CD4-positive, alpha-beta T cell treated with Interleukin-10 for 1 hour (primary cell): Measurements from ENCODE around the gene PLPPR3.
"Not testable (repeated sequence)": the region's sequence is repeated elsewhere in the genome, so short reads cannot be mapped to it uniquely, and the experiment has no call there.

Source experiments
- DNase-seq: peaks from one replicate; pipeline ENCODE4 v3.0.0-alpha.2; 2020

The PLPPR3 gene

DNA sequence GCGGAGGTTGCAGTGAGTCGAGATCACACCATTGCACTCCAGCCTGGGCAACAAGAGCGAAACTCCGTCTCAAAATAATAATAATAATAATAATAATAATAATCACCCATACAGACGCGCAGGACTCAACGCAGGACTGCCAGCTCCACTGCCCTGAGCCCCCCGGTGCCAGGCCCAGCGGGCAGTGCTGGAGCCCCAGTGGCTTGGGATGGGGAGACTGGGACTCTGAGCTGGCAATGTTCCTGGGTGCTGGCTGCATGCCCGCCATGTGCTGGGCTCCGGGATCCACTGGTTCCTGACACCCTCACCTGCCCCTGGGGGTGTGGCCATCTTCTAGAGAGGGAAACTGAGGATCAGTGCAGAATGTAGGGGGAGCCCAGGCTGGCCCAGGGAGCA, 5.6 kb upstream of the PLPPR3 start:
- DNase-seq = no peak

DNA sequence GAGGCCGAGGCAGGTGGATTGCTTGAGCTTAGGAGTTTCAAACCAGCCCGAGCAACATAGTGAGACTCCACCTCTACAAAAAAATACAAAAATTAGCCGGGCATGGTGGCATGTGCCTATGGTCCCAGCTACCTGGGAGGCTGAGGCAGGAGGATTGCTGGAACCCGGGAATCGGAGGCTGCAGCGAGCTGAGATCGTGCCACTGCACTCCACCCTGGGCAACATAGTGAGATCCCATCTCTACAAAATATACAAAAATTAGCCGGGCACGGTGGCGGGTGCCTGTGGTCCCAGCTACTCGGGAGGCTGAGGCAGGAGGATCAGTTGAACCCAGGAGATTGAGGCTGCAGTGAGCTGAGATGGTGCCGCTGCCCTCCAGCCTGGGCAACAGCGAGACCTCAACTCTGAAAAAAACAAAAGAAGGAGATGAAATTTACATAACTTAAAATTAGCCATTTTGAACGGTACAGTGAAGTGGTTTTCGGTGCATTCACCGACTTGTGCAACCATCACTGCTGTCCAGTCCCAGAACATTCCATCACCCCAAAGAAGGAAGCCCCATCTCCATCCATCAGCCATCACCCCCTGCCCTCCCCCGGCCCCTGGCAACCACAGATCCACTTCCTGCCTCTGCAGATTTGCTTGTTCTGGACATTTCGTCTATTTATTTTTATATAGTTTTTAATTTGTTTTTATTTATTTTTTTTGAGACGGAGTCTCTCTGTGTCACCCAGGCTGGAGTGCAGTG, 4.3 kb upstream of the PLPPR3 start:
- no peak for DNase-seq

DNA sequence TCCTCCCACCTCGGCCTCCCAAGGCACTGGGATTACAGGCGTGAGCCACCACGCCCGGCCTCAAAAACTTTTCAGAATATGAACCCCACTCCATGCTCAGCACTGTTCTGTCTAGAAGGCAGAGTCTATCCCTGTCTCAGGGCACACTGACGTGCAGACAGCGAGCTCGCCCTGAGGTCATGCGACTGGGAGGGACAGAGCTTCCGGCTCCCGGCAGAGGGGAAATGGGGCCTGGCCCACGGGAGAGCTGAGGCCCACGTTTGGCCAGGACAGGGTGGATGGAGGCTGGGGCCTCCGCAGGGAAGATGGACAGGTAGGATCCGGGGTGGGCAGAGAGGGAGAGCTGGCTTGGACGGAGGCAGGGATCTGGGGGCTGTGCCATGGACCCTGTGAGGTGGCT, 3.1 kb upstream of the PLPPR3 start:
- DNase-seq = no peak

DNA sequence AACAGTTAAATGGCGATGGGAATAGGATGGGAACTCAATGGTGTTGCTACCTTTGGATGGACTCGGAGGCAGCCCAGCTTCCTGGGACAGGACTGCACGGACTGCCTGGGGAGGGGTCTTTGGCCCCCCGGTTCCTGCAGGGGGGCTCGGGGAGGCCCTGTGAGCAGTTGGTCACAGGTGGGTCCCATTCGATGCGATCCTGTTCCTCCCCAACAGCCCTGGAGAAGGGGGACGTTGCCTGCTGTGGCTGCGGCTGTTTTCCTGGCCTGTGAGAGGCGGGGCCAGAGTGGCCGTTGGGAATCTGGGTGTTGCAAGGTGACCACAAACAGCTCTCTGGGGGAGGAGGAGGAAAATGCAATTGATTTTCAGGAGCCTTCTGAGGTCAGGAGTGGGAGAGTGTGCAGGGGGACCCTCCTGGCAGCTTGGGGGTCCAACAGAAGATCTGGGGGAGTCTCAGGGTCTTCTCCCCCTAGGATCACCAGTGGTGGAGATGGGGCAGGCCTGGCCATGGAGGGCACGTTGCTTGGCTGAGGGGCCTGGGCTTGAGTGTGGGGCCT, 1.9 kb upstream of the PLPPR3 start:
- no peak for DNase-seq

DNA sequence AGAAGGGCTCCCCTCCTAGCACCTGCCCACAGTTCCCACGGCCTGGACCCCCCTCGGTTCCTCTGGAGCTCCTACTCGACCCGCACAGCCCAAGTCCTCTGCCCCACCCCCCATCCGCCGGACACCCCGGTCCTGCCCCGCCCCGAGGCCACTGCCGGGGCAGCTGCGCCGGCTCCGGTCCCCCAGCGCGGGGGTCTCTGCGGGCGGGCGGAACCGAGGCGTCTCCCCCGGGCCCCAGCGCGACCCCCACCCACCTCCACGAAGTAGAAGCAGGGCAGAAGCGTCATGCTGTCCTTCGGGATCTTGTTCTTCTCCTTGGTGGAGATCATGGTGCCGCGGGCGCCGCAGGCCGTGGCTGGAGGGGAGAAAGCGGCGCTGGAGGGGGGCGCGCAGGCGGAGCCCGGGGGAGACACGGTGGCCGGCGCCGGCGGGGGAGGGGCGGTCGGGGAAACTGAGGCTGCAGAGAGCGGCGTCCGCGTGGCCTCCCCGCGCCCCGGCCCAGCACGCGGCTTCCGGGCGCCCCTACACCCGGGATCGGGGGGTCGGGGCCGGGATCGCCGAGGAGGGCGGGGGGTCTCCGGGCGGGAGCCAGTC, 427 bp downstream of the PLPPR3 start:
- DNase-seq = no peak

DNA sequence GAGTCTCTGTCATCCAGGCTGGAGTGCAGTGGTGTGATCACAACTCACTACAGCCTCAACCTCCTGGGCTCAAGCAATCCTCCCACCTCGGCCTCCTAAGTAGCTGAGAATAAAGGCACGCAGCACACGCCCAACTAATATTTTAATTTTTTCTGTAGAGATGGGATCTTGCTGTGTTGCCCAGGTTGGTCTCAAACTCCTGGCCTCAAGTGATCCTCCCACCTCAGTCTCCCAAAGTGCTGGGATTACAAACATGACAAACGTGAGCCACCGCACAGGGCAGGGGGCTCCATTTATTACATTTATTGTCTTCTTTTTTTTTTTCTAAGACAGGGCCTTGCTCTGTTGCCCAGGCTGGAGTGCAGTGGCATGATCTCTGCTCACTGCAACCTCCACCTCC, 1.5 kb downstream of the PLPPR3 start:
- not testable (repeated sequence) for DNase-seq

DNA sequence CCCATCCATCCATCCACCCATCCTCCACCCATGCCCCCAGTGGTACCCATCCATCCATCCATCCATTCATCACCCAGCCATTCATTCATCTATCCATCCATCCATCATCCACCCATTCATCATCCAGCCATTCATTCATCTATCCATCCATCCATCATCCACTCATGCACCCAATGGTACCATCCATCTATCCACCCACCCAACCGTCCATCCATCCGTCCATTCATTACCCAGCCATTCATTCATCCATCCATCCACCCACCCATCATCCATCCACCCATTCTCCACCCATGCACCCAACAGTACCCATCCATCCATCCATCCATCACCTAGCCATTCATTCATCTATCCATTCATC, 5.3 kb downstream of the PLPPR3 start:
- no peak for DNase-seq

DNA sequence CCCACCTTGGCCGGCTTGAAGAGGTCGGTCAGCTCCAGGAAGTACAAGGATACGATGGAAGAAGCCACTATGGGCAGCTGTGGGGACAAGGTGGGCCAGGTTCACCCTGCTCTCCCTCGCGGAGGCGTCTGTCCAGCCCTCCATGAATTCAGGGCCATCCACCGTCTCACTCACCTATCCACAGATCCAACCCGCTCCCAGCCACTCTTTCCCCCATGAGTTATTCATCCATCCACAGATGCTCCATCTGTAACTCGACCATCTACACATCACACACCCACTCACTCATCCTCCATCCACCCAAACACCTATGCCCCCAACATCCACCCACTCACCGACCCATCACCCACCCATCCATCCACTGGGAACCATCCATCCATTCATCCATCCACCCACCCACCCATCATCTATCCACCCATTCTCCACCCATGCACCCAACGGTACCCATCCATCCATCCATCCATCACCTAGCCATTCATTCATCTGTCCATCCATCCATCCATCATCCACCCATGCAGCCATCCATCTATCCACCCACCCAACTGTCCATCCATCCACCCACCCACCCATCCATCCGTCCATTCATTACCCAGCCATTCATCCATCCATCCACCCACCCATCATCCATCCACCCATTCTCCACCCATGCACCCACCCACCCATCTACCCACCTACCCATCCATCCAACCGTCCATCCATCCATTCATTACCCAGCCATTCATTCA, 5.8 kb downstream of the PLPPR3 start:
- no peak for DNase-seq

DNA sequence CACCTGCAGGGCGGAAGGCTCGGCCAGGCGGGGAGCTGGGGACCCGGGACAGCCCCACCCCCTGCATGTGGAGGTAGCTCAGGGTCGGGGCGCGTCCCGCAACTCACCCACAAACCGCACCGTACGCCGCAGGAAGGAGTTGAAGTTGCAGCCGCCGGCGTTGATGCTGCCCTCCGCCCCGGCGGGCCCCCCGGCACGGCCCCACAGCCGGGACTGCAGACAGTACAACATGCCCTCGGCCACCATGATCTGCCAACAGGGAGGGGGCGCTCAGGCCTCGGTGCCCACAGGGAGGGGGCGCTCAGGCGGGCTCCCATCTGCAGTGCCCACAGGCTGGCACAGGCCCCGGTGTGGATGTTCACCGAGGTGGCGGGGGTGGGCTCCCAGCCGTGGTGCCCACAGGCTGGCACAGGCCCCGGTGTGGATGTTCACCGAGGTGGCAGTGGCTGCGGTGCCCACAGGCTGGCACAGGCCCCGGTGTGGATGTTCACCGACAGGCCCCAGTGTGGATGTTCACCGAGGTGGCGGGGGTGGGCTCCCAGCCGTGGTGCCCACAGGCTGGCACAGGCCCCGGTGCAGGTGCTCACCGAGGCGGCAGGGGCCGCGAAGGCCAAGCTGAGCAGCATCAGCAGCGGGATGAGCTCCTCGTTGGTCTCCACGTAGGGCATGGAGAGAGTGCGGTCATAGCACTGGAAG, 6.5 kb downstream of the PLPPR3 start:
- no peak for DNase-seq

DNA sequence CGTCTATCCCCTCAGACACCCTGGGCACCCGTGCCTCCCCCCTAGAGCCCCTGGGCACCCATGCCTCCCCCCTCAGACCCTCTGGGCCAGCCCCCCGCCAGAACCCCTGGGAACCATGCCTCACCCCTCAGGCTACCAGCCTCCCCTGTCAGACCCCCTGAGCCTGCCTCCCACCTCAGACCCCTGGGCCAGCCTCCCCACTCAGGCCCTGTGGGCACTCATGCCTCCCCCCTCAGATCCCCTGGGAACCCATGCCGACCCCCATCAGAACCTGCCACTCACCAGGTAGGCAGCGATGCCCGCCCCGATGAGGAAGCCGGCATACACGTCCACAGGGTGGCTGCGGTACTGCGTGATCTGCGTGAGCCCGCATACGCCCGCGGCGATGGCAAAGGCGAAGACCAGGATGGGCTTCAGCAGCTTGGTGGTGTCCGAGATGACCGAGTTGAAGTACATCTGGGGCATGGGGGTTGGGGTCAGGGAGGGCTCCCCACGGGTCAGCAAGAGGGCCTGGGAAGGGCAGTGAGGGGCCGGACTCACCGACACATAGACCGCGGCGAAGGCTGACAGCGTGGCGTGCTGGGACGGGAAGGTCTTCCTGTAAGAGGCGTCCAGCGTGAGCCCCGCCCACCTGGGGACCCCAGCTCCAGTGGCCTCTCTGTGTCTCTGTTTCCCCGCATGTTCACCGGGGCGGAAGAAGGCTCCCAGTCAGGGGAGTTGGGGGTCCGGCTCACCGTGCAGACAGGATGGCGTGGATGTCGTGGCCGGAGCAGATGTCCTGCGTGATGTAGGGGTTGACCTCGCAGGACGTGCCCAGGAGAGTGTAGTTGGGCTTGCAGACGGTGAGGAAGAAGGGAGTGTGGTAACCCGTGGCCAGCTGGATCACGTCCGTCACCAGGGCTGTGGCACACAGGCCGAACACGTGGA, 7.3 kb downstream of the PLPPR3 start:
- DNase-seq = no peak

DNA sequence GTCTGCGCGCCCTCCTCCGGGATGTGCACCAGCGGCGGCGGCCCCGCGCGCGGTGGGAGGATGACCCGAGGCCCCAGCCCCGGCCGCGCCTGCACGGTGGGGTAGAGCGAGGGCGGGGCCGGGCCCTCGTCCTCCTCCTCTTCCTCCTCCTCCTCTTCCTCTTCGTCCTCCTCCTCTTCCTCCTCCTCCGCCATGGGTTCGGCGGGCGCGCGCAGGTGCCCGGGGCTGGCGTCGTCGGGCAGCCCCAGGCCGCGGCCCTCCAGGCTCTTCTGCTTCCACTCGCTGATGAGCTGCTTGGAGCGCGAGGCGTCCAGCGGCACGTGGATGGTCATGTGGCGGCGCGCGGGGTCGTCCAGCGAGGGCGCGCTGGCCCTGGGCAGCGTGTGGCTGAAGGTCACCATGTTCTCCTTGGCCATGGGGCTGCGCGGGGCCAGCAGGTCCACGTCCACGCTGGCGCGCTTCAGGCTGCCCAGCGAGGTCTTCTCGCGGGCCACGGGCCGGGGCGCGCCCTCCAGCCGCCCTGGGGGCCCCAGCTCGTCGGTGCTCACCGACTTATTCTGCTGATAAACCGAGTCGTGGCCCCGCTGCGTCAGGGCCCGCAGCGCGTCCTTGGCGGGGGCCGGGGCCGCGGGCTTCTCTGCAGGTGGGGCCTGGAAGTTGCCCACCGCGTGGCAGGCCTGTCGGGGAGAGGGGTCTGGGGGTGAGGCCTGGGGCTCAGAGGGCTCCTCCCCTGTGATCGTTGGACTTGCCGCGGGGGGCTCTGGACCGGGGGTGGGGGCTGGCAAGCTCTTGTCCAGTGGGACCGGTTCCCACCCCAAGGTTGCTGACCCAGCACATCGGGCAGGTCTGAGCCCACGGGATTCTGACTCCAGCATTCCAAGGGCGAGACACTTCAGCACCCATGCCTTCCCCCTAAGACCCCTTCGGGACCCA, 8.3 kb downstream of the PLPPR3 start:
- no peak for DNase-seq

DNA sequence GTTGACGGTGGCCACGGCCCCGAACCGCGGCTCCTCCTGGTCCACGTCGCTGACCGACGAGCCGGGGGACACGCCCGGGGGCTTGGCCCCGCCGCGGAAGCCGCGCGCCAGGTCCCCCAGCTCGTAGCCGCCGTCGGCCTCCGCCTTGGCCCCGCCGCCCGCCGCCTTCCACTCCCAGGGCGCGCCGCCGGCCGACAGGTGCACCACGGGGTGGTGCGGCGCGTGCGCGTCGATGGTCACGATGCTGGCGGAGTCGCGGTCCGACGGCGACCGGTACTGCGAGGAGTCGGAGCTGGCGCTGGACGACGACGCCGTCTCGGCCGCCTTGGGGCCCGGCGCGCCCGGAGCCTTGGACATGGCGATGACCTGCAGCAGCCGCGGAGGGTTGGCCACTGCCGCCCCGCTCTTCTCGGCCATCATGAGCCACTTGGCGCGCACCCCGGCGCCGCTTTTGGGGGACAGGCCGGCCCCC, 9.0 kb downstream of the PLPPR3 start:
- no peak for DNase-seq

DNA sequence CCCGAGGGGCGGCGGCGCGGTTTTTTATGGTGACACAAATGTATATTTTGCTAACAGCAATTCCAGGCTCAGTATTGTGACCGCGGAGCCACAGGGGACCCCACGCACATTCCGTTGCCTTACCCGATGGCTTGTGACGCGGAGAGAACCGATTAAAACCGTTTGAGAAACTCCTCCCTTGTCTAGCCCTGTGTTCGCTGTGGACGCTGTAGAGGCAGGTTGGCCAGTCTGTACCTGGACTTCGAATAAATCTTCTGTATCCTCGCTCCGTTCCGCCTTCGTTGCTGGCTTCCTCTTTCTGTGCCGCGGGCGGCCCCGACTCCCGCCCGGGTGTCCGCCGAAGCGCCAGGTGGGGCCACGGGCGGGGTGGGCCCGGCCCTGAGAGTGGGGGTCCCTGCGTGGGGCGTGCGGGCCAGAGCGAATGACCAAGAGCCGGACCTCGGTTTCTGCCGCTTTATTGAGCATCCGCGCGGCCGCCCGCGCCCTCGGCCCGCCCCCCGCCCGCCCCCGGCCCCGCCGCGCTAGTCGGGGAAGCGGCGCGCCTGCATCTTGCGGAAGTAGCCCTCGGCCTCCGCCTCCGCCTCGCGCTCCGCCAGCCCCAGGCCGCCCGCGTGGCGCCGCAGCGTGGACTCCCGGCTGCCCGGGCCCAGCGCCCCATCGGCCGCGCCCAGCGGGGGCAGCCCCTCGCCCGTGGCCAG, 9.6 kb downstream of the PLPPR3 start:
- no peak for DNase-seq

DNA sequence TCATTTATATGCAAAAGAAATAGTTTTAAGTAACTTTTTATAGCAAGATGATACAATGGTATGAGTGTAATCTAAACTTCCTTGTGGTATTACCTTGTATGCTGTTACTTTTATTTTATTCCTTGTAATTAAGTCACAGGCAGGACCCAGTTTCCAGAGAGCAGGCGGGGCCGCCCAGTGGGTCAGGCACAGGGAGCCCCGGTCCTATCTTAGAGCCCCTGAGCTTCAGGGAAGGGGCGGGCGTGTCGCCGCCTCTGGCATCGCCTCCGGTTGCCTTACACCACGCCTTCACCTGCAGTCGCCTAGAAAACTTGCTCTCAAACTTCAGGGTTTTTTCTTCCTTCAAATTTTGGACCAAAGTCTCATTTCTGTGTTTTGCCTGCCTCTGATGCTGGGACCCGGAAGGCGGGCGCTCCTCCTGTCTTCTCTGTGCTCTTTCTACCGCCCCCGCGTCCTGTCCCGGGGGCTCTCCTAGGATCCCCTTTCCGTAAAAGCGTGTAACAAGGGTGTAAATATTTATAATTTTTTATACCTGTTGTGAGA, 10.2 kb downstream of the PLPPR3 start:
- no peak for DNase-seq

DNA sequence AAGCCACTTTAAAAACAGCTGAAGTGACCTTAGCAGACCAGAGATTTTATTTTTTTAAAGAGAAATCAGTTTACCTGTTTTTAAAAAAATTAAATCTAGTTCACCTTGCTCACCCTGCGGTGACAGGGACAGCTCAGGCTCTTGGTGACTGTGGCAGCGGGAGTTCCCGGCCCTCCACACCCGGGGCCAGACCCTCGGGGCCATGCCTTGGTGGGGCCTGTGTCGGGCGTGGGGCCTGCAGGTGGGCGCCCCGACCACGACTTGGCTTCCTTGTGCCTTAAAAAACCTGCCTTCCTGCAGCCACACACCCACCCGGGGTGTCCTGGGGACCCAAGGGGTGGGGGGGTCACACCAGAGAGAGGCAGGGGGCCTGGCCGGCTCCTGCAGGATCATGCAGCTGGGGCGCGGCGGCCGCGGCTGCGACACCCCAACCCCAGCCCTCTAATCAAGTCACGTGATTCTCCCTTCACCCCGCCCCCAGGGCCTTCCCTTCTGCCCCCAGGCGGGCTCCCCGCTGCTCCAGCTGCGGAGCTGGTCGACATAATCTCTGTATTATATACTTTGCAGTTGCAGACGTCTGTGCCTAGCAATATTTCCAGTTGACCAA, 10.8 kb downstream of the PLPPR3 start:
- no peak for DNase-seq

DNA sequence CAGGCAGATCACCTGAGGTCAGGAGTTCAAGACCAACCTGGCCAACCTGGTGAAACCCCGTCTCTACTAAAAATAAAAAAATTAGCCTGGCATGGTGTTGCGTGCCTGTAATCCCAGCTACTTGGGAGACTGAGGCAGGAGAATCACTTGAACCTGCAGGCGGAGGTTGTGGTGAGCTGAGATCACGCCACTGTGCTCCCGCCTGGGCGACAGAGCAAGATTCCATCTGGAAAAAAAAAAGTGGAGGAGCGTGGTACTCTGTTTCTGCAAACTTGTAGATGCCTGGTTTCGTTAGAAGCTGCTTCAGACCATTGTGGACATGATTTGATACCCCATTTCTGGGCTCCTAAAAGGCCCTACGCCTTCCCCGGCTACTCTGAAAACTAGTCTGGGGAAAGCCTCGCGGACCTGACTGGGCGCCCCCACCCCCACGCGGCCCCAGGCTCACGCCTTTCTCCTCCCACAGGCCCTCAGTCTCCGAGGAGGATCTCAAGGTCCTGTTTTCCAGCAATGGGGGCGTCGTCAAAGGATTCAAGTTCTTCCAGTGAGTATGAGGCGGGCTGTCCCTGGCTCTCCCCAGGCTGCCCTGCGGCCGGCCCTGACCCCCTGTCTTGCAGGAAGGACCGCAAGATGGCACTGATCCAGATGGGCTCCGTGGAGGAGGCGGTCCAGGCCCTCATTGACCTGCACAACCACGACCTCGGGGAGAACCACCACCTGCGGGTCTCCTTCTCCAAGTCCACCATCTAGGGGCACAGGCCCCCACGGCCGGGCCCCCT, 11.5 kb downstream of the PLPPR3 start:
- DNase-seq = no peak

DNA sequence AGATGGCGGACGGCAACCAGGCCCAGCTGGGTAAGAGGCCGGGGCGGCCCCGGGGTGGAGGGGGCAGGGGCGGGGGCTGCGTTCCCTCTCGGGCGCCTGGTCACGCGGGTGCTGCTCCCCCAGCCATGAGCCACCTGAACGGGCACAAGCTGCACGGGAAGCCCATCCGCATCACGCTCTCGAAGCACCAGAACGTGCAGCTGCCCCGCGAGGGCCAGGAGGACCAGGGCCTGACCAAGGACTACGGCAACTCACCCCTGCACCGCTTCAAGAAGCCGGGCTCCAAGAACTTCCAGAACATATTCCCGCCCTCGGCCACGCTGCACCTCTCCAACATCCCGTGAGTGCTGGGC, 13.4 kb downstream of the PLPPR3 start:
- DNase-seq = no peak

DNA sequence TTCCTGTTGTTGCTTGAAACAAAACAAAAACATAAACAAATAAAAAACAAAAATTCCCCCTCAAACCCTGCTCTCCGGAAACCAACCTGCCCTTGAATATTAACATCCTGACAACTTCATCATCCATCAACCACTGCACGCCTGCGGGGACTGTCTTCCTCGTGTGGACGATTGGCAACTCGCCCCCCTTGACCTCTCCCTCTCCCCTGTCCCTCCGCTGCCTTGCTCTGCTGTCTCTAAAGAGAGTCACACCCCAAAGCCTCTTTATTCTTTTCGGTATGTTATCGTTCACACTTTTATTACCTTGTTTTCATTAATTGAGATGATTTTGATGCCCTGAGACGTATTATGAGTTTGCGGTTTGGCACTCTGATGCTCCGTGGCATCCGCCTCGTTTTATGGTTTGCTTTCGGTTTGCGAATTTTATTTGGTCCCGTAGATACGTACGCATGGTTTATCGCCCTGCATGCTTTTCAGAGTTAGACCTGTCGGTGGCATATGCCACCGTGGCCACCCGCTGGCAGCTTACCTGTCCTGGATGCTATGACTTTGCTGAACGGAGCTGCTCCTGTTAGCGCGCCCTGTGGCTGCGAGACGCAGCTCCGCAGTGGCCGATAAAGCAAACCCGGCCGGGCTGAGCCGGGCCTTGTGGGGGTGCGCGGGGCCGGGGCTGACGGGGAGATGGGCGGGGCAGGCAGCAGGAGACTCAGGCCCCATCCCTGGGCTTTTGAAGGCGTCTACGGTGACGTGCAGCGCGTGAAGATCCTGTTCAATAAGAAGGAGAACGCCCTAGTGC, 13.9 kb downstream of the PLPPR3 start:
- DNase-seq = no peak
